GM12892 (cell line): ENCODE results near the gene HADHA.
A peak's percentile ranks its signal among the peaks of the same experiment; 100 is the strongest.
"Not testable (repeated sequence)": the region's sequence is repeated elsewhere in the genome, so short reads cannot be mapped to it uniquely, and the experiment has no call there.

Experiments used
- DNase-seq: peaks from one replicate; pipeline ENCODE4 v3.0.0; 2011; ENCODE audit not compliant: insufficient read length
- FAIRE-seq: peaks from 2 replicates; lab custom pipeline; 2011; peaks lifted over from hg19 to GRCh38; lab: Jason Lieb, UNC
- POLR2A ChIP-seq: IDR thresholded peaks from 2 replicates; pipeline ENCODE4 v1.6.1; 2011; ENCODE audit warnings: low read depth, low read length, control low read depth
- POLR2AphosphoS5 ChIP-seq: IDR thresholded peaks from 2 replicates; pipeline ENCODE4 v1.6.1; 2011; ENCODE audit warnings: low read depth, low read length, control low read depth
- TAF1 ChIP-seq: IDR thresholded peaks from 2 replicates; pipeline ENCODE4 v1.6.1; 2011; ENCODE audit warnings: low read depth, mild to moderate bottlenecking, control low read depth, low read length, borderline replicate concordance

Gene HADHA

DNA sequence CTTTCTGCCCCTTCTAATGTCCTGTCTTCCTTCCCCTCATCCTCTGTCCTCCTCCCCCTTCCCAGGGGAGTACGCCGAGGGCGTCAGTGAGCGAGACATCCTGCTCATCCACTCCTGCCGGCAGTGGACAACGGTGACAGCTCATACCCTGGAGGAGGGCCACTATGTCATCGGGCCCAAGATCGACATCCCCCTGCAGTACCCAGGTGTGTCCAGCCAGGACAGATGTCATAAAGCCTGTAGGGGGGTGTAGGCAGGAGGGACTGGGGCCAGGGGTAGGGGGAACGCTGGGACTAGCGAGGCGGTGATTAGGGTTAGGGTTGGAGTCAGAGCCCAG, 68.2 kb downstream of the HADHA start:
- no peak for DNase-seq
- no peak for TF ChIP-seq POLR2A
- TF ChIP-seq POLR2AphosphoS5, result no peak
- no peak for TF ChIP-seq TAF1
- no peak for FAIRE-seq

DNA sequence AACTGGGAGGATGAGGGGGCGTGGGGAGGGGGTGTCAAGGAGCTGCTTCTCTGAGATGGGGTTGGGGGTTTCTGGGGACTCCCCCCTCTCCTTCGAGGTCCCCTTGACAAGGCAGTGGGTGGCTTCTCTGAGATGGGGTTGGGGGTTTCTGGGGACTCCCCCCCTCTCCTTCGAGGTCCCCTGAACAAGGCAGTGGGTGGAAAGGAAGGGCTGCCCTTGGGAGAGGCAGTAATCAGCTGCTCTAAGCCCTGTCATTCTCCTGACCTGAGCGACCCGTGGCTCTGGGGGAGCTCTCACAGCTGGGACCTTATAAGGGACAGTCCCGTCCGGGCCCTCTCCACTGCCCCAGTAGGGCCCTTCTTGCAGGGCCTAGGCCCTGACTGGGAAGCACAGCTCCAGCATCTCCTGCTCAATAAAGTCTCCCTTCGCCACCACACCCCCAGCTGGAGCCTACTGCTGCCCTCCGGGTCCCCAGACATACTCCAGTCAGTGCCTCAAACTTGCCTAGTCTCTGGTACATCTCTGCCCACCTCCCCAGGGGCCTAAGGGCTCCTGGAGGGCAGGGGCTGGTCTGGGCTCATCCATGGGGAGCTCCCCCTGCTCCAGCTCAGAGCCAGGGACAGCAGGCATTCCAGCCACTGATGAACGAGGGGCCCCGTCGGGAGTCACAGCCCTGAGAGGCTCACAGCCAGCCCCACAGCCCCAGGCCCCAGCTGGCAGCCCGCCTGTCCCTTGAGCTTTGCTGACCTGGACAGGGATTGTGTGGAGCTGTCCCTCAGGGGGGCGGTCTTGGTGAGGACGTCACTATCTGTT, 68.8 kb downstream of the HADHA start:
- TF ChIP-seq TAF1, result no peak
- TF ChIP-seq POLR2AphosphoS5, result no peak
- TF ChIP-seq POLR2A, result no peak
- FAIRE-seq (no peak), DNase-seq (peak; percentile 38)

DNA sequence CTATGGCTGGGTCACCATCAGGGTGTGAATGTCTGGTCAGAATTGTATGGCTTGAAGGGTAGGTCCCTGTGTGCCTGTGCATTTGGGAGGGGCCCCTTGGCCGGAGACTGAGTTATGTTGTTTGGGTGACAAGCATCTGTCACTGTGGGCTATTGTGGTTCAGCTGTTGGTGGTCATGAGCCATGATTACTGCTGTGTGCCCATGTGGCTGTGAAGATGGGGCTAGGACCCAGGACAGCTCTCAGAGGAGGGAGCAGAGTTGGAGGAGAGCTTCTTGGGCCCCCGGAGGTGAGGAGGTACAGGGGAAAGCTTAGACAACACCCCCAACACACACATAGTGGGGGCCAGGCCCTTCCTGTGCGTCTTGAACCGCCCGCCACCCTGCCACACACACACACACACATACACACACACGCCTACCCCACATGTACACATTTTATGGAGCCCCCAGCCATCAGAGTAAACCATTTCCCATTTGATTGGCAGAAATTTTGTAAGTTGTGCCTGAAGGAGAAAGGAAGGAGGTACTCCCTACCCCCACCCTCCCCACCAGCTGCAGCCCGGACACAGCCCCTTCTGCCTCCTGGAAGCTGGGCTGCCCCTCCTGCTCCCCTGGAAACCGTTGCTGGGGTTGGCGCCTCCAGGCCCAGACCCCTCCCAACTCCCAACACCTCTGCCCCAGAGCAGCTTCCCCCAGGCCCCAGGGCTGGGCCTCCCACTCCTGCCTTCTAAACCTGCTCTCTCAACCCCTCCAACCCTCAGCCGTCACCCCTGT, 69.6 kb downstream of the HADHA start:
- FAIRE-seq, result no peak
- no peak for DNase-seq
- TF ChIP-seq POLR2AphosphoS5, result no peak
- TF ChIP-seq TAF1, result no peak
- no peak for TF ChIP-seq POLR2A

DNA sequence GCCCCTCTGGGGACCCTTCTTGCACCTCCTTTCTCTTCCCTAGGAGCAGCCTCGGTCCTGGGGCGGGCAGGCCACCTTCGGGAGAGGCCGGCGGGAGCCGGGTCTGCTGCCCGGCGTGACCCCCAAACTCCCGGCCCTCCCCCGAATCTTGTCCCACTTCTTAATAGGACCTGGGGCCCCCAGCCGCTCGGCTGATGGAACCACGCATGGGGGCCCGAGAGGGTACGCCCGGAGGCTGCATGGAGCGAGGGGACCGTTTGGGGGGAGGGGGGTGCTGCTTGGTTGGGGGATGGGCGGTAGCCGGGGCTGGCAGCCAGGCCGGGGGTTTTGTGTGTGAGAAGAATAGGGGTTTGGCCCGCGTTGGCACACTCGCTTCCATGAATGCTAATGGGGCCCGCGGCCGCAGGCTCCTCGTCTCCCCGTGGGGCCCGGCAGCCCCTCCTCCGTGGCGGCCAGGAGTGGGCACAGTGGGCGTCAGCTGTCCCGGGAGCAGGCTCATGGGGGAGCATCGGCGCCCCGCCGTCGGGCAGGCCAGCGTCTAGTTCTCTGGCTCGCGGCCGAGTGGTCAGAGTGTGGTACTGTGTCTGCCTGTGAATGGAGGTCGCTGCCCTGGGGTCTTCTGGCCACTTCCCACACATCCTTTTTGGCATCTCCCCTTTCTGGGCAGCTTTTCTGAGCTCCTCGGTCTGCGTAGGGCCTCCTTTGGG, 70.5 kb downstream of the HADHA start:
- no peak for TF ChIP-seq POLR2A
- no peak for TF ChIP-seq POLR2AphosphoS5
- no peak for TF ChIP-seq TAF1
- no peak for FAIRE-seq
- no peak for DNase-seq

GRCh38 chr2:26172871-26173775, 71.3 kb downstream of the HADHA start, which contains the start of gene GAREM2:
GAREM2 (plus strand) TSS chr2:26173088; CDS start chr2:26173221, 133 bp downstream.
- peak; percentile 50 for DNase-seq
- TF ChIP-seq POLR2AphosphoS5, result no peak
- TF ChIP-seq POLR2A, result no peak
- no peak for FAIRE-seq

- no peak for TF ChIP-seq POLR2A
- no peak for FAIRE-seq
- DNase-seq, result peak; percentile 35
Measured at GRCh38 chr2:26172189-26172870, 72.1 kb downstream of the HADHA start.

DNA sequence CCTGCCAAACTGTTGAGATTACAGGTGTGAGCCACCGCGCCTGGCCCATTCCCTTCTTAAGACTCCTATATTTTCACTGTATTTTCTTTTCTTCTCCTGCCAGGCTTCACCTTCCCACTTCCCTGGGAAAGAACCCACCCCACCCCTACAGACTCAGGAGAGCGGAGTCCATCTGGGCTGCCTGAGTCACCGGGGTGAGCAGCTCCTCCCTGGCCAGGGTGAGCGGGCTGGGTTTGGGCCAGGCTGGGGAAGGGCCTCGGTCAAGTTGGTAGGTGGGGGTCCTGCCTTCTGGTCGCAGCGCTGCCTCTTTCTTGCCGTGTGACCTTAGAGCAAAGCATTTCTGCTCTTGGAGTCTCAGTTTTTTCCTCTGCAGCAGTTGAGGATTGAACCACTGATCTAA, 73.6 kb downstream of the HADHA start:
- FAIRE-seq (no peak), DNase-seq (no peak)
- TF ChIP-seq TAF1 (no peak), POLR2AphosphoS5 (no peak), POLR2A (no peak)

DNA sequence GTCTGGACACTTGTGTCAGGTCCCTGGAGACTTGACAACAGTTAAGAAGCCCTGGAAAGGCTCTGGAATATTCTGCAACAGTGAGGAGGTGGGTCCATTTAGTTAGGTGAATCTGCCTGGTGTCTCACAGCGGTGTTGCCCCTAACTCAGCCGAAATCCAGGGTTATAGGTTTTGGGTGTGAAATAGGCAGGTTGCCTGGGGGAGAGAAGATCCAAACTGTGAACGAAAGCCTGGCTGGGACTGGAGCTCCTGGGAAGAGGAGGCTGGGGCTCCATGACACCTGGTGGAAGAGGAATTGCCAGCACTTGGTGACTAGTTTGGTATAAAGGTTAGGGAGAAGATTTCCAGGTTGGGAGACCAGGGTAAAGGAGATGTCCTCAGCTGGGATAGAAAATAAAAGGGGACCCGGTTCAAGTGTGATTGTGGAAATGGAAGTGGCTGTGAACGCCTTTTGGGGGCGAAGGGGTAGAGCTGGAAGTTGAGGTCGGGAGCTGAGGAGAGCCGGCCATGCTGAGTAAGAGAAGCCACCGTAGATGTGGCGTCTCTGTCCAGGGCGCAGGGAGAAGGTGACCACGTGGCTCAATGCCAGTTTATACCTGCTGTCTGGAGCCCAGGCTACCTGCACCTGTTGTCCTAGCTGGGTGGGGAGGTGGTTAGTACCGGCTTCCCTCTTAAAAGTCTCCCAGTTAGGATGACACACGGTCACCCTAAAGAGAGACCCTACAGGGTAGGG, 74.6 kb downstream of the HADHA start:
- TF ChIP-seq POLR2AphosphoS5 (no peak), POLR2A (no peak), TAF1 (no peak)
- no peak for DNase-seq
- FAIRE-seq, result no peak

DNA sequence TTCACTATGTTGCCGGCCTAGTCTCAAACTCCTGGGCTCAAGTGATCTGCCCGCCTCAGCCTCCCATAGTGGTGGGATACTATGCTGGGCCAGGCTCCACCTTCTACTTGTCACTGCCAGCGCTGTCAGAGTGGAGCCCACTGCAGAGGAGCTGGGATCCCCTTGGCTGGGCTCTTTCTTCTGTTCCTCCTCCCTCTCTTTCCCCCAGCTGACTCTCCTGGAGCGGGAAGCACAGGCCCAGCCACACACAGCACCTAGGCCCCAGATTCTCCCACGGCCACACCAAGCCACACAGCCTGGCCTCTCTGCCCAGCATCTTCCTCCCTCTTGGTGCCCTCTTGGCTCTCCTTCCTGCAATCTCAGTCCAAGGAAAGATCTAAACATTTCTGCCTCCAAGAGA, 75.2 kb downstream of the HADHA start:
- FAIRE-seq (no peak), DNase-seq (no peak)
- TF ChIP-seq POLR2A (no peak), TAF1 (no peak), POLR2AphosphoS5 (no peak)

- FAIRE-seq, result no peak
- TF ChIP-seq TAF1, result no peak
- TF ChIP-seq POLR2AphosphoS5, result no peak
- TF ChIP-seq POLR2A, result no peak
Measured at GRCh38 chr2:26168785-26169184, 75.6 kb downstream of the HADHA start.

DNA sequence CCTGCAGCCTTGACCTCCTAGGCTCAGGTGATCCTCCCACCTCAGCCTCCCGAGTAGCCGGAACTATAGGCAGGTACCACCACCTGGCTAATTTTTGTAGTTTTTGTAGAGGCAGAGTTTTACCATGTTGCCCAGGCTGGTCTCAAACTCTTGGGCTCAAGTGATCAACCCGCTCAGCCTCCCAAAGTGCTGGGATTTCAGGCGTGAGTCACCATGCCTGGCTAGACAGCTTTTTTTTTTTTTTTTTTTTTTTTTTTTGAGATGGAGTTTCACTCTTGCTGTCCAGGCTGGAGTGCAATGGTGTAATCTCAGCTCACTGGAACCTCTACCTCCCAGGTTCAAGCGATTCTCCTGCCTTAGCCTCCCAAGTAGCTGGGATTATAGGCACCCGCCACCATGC, 77.9 kb downstream of the HADHA start:
- not testable (repeated sequence) for FAIRE-seq

More at GRCh38 chr2:26168785-26169184, 75.6 kb downstream of the HADHA start:
- DNase-seq, result no peak

More for the DNA sequence above, 77.9 kb downstream of the HADHA start:
- DNase-seq, result not testable (repeated sequence)
